DND-41 (cell line): Measurements from ENCODE around the gene TTLL11.
A peak's percentile ranks its signal among the peaks of the same experiment; 100 is the strongest.

Experiments used
- ATAC-seq: fragments of 200-7000 bp; cut with Tn5 transposase; 3 replicates; pipeline ENCODE4 v1.9.1; 2021; ENCODE audit warnings: low read depth; ENCODE audit not compliant: insufficient read depth
- DNase-seq: peaks from one replicate; pipeline ENCODE4 v3.0.0-alpha.2; 2020
- H2AFZ ChIP-seq: 2 replicates; pipeline ENCODE4 v1.6.0; 2012; ENCODE audit warnings: low read depth, low read length
- H3K27ac ChIP-seq: 2 replicates; pipeline ENCODE4 v1.5.1; 2012; ENCODE audit warnings: low read length, inconsistent platforms
- H3K27me3 ChIP-seq: fragments of 200-600 bp; sonication (generic); 2 replicates; pipeline ENCODE4 v1.6.0; 2012; ENCODE audit warnings: low read length, mild to moderate bottlenecking, inconsistent platforms; ENCODE audit not compliant: insufficient read depth, poor library complexity
- H3K36me3 ChIP-seq: 2 replicates; pipeline ENCODE4 v1.5.1; 2012; ENCODE audit warnings: low read length, inconsistent platforms; ENCODE audit not compliant: insufficient read depth
- H3K4me1 ChIP-seq: 2 replicates; pipeline ENCODE4 v1.5.1; 2012; ENCODE audit warnings: mild to moderate bottlenecking, low read length; ENCODE audit not compliant: insufficient read depth
- H3K4me2 ChIP-seq: 2 replicates; pipeline ENCODE4 v1.6.0; 2012; ENCODE audit warnings: mild to moderate bottlenecking, moderate library complexity, low read length, inconsistent platforms; ENCODE audit not compliant: insufficient read depth
- H3K4me3 ChIP-seq, 2 experiments: fragments of 200-600 bp in 1 of 2; shearing (Covaris generic) in 1 of 2; 2 replicates each; pipeline ENCODE4 v1.5.1; 2012 to 2016; ENCODE audit warnings: inconsistent platforms in 2 of 2, low read length in 2 of 2, mild to moderate bottlenecking in 2 of 2, low read depth in 1 of 2, moderate library complexity in 1 of 2
- H3K79me2 ChIP-seq: 2 replicates; pipeline ENCODE4 v1.6.0; 2012; ENCODE audit warnings: low read length, inconsistent platforms; ENCODE audit not compliant: insufficient read depth
- H3K9ac ChIP-seq: 2 replicates; pipeline ENCODE4 v1.6.0; 2012; ENCODE audit warnings: low read depth, mild to moderate bottlenecking, inconsistent platforms, low read length, moderate library complexity
- H3K9me3 ChIP-seq: 2 replicates; pipeline ENCODE4 v1.5.1; 2012; ENCODE audit warnings: low read length, moderate library complexity, mild to moderate bottlenecking, inconsistent platforms; ENCODE audit not compliant: insufficient read depth, severe bottlenecking
- H4K20me1 ChIP-seq: 2 replicates; pipeline ENCODE4 v1.6.0; 2012; ENCODE audit warnings: low read length; ENCODE audit not compliant: insufficient read depth
- EZH2 ChIP-seq: IDR thresholded peaks from 3 replicates; pipeline ENCODE4 v1.6.1; 2012; ENCODE audit warnings: borderline replicate concordance, low read depth, mild to moderate bottlenecking, moderate library complexity, low read length, inconsistent platforms; ENCODE audit not compliant: severe bottlenecking
- TF ChIP-seq, protein P1 (sequence below): IDR thresholded peaks from 2 replicates; pipeline ENCODE4 v1.5.1; 2012; ENCODE audit warnings: borderline replicate concordance, low read length, moderate library complexity, mild to moderate bottlenecking; ENCODE audit not compliant: poor library complexity, severe bottlenecking; ENCODE audit errors: extremely low read depth

TTLL11 gene

DNA sequence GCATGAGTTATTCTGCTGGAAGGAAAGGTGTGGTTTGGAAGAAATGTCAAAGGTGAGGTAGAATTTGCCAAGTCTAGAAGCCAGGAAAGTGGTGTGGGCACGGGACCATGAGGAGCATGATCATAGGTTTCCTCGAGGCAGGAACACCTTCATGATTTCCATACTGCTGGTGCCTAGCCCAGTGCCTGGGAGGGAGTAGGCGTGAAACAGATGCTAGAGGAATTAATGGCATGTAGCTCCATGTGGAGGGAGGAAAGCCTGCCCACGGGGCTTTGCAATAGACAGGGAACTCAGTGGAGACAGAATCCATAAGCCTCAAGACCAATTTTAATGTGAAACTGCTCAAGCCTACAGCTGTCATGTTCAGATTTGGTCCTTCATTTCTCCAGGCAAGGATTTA lies 35.1 kb downstream of the TTLL11 start:
- no peak for TF ChIP-seq EZH2
- TF ChIP-seq, protein P1, sequence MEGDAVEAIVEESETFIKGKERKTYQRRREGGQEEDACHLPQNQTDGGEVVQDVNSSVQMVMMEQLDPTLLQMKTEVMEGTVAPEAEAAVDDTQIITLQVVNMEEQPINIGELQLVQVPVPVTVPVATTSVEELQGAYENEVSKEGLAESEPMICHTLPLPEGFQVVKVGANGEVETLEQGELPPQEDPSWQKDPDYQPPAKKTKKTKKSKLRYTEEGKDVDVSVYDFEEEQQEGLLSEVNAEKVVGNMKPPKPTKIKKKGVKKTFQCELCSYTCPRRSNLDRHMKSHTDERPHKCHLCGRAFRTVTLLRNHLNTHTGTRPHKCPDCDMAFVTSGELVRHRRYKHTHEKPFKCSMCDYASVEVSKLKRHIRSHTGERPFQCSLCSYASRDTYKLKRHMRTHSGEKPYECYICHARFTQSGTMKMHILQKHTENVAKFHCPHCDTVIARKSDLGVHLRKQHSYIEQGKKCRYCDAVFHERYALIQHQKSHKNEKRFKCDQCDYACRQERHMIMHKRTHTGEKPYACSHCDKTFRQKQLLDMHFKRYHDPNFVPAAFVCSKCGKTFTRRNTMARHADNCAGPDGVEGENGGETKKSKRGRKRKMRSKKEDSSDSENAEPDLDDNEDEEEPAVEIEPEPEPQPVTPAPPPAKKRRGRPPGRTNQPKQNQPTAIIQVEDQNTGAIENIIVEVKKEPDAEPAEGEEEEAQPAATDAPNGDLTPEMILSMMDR = no peak
- Histone ChIP-seq H3K36me3 (no peaks in the 10 kb centered on the region), H3K4me3 (no peak overlapping the region), H3K9me3 (no peaks in the 10 kb centered on the region), H3K79me2 (no peaks in the 10 kb centered on the region), H3K9ac (no peak overlapping the region), H3K4me2 (no peak overlapping the region), H4K20me1 (peaks cover 9% of the 10 kb centered on the region; the same call in 1 of the 2 replicates), H2AFZ (no peak overlapping the region), H3K4me1 (no peaks in the 10 kb centered on the region), H3K27ac (no peak overlapping the region), H3K27me3 (no peaks in the 10 kb centered on the region)
- ATAC-seq (no peak), DNase-seq (no peak)

GRCh38 chr9:122057211-122057610 lies 35.9 kb downstream of the TTLL11 start:
- no peak overlapping the region for H3K27ac ChIP-seq
- H4K20me1 ChIP-seq = peaks cover 9% of the 10 kb centered on the region; the same call in 1 of the 2 replicates
- H3K79me2 ChIP-seq = no peaks in the 10 kb centered on the region
- H3K4me3 ChIP-seq = no peak overlapping the region
- no peaks in the 10 kb centered on the region for H3K36me3 ChIP-seq
- ATAC-seq (no peak), DNase-seq (no peak)
- H3K9me3 ChIP-seq = no peaks in the 10 kb centered on the region
- H3K4me1 ChIP-seq = no peaks in the 10 kb centered on the region
- no peaks in the 10 kb centered on the region for H3K27me3 ChIP-seq
- no peak overlapping the region for H3K9ac ChIP-seq
- H2AFZ ChIP-seq = no peak overlapping the region
- no peak overlapping the region for H3K4me2 ChIP-seq
- TF ChIP-seq, protein P1 = no peak
- no peak for TF ChIP-seq EZH2

DNA sequence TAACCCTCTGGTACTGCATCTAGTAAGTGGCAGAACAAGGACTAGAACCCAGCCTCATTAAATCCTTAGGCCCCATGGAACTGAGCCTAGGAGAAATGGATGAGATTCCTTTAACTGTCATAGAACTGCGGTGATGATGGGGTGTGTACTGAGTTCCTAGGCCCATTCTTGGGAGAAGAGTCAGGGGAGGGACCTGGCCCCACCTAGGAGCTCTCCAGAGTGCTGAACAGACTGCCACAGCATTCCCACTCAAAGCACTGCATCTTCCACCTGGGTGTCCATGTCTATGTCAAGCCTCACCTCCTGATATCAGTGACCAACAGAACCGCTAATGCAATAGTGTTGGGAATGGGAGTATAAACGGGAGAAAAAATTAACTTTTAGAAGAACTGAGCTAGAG lies 36.6 kb downstream of the TTLL11 start:
- Histone ChIP-seq H4K20me1 (peaks cover 9% of the 10 kb centered on the region; the same call in 1 of the 2 replicates), H3K27me3 (no peaks in the 10 kb centered on the region), H3K9me3 (no peaks in the 10 kb centered on the region), H3K27ac (no peak overlapping the region), H3K36me3 (no peaks in the 10 kb centered on the region), H3K79me2 (no peaks in the 10 kb centered on the region), H3K4me3 (no peak overlapping the region), H3K4me2 (no peak overlapping the region), H3K4me1 (no peaks in the 10 kb centered on the region), H3K9ac (no peak overlapping the region), H2AFZ (no peak overlapping the region)
- peak; percentile 72 for ATAC-seq
- DNase-seq = peak; percentile 44
- TF ChIP-seq, protein P1 = no peak
- TF ChIP-seq EZH2 = no peak

DNA sequence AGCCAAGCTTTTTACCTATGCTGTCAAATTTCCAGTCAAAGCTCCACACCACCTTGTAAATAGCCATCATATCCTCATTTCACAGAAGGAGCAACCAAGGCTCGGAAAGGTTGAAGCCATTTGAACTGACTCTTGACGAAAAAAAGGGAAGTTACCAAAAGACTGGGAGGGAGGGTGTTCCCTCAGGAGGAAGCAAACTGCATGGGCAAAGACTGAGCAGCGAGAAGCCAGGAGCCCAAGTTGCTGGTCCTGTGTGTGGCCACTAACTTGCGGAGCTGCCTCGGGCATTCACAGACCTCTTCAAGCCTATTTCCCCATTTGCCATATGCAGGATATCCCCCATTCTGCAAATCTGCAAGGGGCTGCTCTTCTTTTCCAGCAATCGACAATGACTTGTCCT lies 37.4 kb downstream of the TTLL11 start:
- TF ChIP-seq EZH2 = no peak
- TF ChIP-seq, protein P1 = no peak
- DNase-seq (no peak), ATAC-seq (no peak)
- no peak overlapping the region for H3K27ac ChIP-seq
- H3K79me2 ChIP-seq = no peaks in the 10 kb centered on the region
- no peak overlapping the region for H3K9ac ChIP-seq
- no peaks in the 10 kb centered on the region for H3K4me1 ChIP-seq
- no peak overlapping the region for H3K4me3 ChIP-seq
- peaks cover 9% of the 10 kb centered on the region; the same call in 1 of the 2 replicates for H4K20me1 ChIP-seq
- H2AFZ ChIP-seq = no peak overlapping the region
- H3K9me3 ChIP-seq = no peaks in the 10 kb centered on the region
- H3K36me3 ChIP-seq = no peaks in the 10 kb centered on the region
- H3K4me2 ChIP-seq = no peak overlapping the region
- H3K27me3 ChIP-seq = no peaks in the 10 kb centered on the region
